Measurements from ENCODE around the gene HIBCH.

- TF ChIP-seq, protein P1, sequence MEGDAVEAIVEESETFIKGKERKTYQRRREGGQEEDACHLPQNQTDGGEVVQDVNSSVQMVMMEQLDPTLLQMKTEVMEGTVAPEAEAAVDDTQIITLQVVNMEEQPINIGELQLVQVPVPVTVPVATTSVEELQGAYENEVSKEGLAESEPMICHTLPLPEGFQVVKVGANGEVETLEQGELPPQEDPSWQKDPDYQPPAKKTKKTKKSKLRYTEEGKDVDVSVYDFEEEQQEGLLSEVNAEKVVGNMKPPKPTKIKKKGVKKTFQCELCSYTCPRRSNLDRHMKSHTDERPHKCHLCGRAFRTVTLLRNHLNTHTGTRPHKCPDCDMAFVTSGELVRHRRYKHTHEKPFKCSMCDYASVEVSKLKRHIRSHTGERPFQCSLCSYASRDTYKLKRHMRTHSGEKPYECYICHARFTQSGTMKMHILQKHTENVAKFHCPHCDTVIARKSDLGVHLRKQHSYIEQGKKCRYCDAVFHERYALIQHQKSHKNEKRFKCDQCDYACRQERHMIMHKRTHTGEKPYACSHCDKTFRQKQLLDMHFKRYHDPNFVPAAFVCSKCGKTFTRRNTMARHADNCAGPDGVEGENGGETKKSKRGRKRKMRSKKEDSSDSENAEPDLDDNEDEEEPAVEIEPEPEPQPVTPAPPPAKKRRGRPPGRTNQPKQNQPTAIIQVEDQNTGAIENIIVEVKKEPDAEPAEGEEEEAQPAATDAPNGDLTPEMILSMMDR (IDR thresholded peaks at IDR 0.05), result peak; percentile 23; the same call in 1 of the 2 replicates
- TF ChIP-seq REST (IDR thresholded peaks at IDR 0.05; ENCODE audit: insufficient read depth in 1 of 2, low read depth in 2 of 2, low read length in 1 of 2), result no peak
- no peak for TF ChIP-seq POLR2AphosphoS5 (IDR thresholded peaks at IDR 0.05; ENCODE audit: low read depth, low read length)
Observed at GRCh38 chr2:190328573-190329147, 9.0 kb upstream of the HIBCH start.
